ENCODE measurements around the gene EGFR.

The EGFR gene

GRCh38 chr7:55247428-55247827 lies 228.6 kb downstream of the EGFR start:
- Mint-ChIP-seq H3K27ac (no peak overlapping the region), H3K4me1 (no peaks in the 10 kb centered on the region), H3K36me3 (no peaks in the 10 kb centered on the region), H3K4me3 (no peak overlapping the region), H3K9me3 (no peaks in the 10 kb centered on the region), H3K27me3 (peaks cover 14% of the 10 kb centered on the region)
- DNase-seq, result no peak
- CTCF ChIA-PET, result no interaction called here

- H3K36me3 Mint-ChIP-seq, result no peaks in the 10 kb centered on the region
- CTCF ChIA-PET, result interaction anchor here (1.4 kb wide), 1 partner anchor 475 kb away, joined by 4 read pairs; no protein-coding TSS in a partner anchor
Measured at GRCh38 chr7:55248526-55248925, 229.7 kb downstream of the EGFR start.

GRCh38 chr7:55249332-55249731 lies 230.5 kb downstream of the EGFR start:
- H3K9me3 Mint-ChIP-seq, result no peaks in the 10 kb centered on the region
- CTCF ChIA-PET, result interaction anchor here (1.4 kb wide), 1 partner anchor 476 kb away, joined by 4 read pairs; no protein-coding TSS in a partner anchor
- no peaks in the 10 kb centered on the region for H3K36me3 Mint-ChIP-seq
- no peaks in the 10 kb centered on the region for H3K4me1 Mint-ChIP-seq
- DNase-seq, result no peak
- no peak overlapping the region for H3K27ac Mint-ChIP-seq
- peaks cover 33% of the 10 kb centered on the region for H3K27me3 Mint-ChIP-seq
- H3K4me3 Mint-ChIP-seq, result no peak overlapping the region

More at GRCh38 chr7:55248526-55248925, 229.7 kb downstream of the EGFR start:
- Mint-ChIP-seq H3K27ac (no peak overlapping the region), H3K9me3 (no peaks in the 10 kb centered on the region), H3K4me3 (no peak overlapping the region), H3K27me3 (peaks cover 25% of the 10 kb centered on the region), H3K4me1 (no peaks in the 10 kb centered on the region)
- DNase-seq, result no peak

- Mint-ChIP-seq H3K36me3 (no peaks in the 10 kb centered on the region), H3K27me3 (peaks cover 42% of the 10 kb centered on the region), H3K27ac (no peak overlapping the region), H3K4me1 (peaks cover 2% of the 10 kb centered on the region), H3K4me3 (no peak overlapping the region), H3K9me3 (no peaks in the 10 kb centered on the region)
- no peak for DNase-seq
- CTCF ChIA-PET, result no interaction called here
Measured at GRCh38 chr7:55250313-55250712, 231.5 kb downstream of the EGFR start.

- Mint-ChIP-seq H3K9me3 (no peaks in the 10 kb centered on the region), H3K4me1 (peaks cover 10% of the 10 kb centered on the region), H3K36me3 (no peaks in the 10 kb centered on the region), H3K27me3 (peaks cover 51% of the 10 kb centered on the region), H3K27ac (no peak overlapping the region), H3K4me3 (no peak overlapping the region)
- CTCF ChIA-PET, result interaction anchor here (4.7 kb wide), 1 partner anchor 463 kb away, joined by 30 read pairs; no protein-coding TSS in a partner anchor
- DNase-seq, result no peak
Measured at GRCh38 chr7:55251313-55251712, 232.5 kb downstream of the EGFR start.

GRCh38 chr7:55251911-55252310 lies 233.1 kb downstream of the EGFR start:
- H3K36me3 Mint-ChIP-seq, result no peaks in the 10 kb centered on the region
- DNase-seq, result no peak
- peaks cover 10% of the 10 kb centered on the region for H3K4me1 Mint-ChIP-seq
- no peak overlapping the region for H3K4me3 Mint-ChIP-seq
- H3K9me3 Mint-ChIP-seq, result no peaks in the 10 kb centered on the region
- H3K27me3 Mint-ChIP-seq, result peaks cover 56% of the 10 kb centered on the region
- H3K27ac Mint-ChIP-seq, result no peak overlapping the region
- CTCF ChIA-PET, result interaction anchor here (4.7 to 5.1 kb wide), 2 partner anchors 463 to 477 kb away, joined by 30 to 85 read pairs; no protein-coding TSS in a partner anchor

GRCh38 chr7:55252386-55252785 lies 233.6 kb downstream of the EGFR start:
- Mint-ChIP-seq H3K36me3 (no peaks in the 10 kb centered on the region), H3K9me3 (no peaks in the 10 kb centered on the region), H3K27ac (no peak overlapping the region), H3K4me1 (peaks cover 10% of the 10 kb centered on the region), H3K27me3 (peaks cover 56% of the 10 kb centered on the region), H3K4me3 (no peak overlapping the region)
- CTCF ChIA-PET, result interaction anchor here (4.7 to 5.1 kb wide), 2 partner anchors 464 to 478 kb away, joined by 30 to 85 read pairs; no protein-coding TSS in a partner anchor
- DNase-seq, result no peak

GRCh38 chr7:55253188-55253587 lies 234.4 kb downstream of the EGFR start:
- H3K9me3 Mint-ChIP-seq, result no peaks in the 10 kb centered on the region
- H3K4me3 Mint-ChIP-seq, result no peak overlapping the region
- peaks cover 10% of the 10 kb centered on the region for H3K4me1 Mint-ChIP-seq
- H3K27me3 Mint-ChIP-seq, result peaks cover 56% of the 10 kb centered on the region
- no peak for DNase-seq
- CTCF ChIA-PET, result interaction anchor here (3.2 to 5.1 kb wide), 3 partner anchors 18 to 478 kb away, joined by 18 to 85 read pairs (median 30); no protein-coding TSS in a partner anchor
- H3K27ac Mint-ChIP-seq, result no peak overlapping the region
- no peaks in the 10 kb centered on the region for H3K36me3 Mint-ChIP-seq

- Mint-ChIP-seq H3K27ac (no peak overlapping the region), H3K9me3 (no peaks in the 10 kb centered on the region), H3K4me3 (peak overlapping the region; percentile 37), H3K36me3 (no peaks in the 10 kb centered on the region), H3K27me3 (peaks cover 51% of the 10 kb centered on the region), H3K4me1 (peaks cover 10% of the 10 kb centered on the region)
- CTCF ChIA-PET, result interaction anchor here (0.8 to 5.1 kb wide), 15 partner anchors 8 to 479 kb away, joined by 3 to 85 read pairs (median 4); no protein-coding TSS in a partner anchor
- DNase-seq, result no peak
Measured at GRCh38 chr7:55254242-55254595, 235.4 kb downstream of the EGFR start.

GRCh38 chr7:55254596-55255495 lies 236.0 kb downstream of the EGFR start:
- peak; percentile 69 for DNase-seq
- H3K27me3 Mint-ChIP-seq, result peaks cover 48% of the 10 kb centered on the region
- H3K4me3 Mint-ChIP-seq, result peak overlapping the region; percentile 65
- no peaks in the 10 kb centered on the region for H3K9me3 Mint-ChIP-seq
- peaks cover 10% of the 10 kb centered on the region for H3K4me1 Mint-ChIP-seq
- no peak overlapping the region for H3K27ac Mint-ChIP-seq
- CTCF ChIA-PET, result interaction anchor here (0.8 to 5.1 kb wide), 24 partner anchors 9 to 496 kb away, joined by 3 to 85 read pairs (median 3); partner anchors contain the start of gene SEC61G
- H3K36me3 Mint-ChIP-seq, result no peaks in the 10 kb centered on the region

GRCh38 chr7:55255496-55256445 lies 237.0 kb downstream of the EGFR start:
- no peaks in the 10 kb centered on the region for H3K36me3 Mint-ChIP-seq
- no peak overlapping the region for H3K27ac Mint-ChIP-seq
- DNase-seq, result peak; percentile 76
- no peaks in the 10 kb centered on the region for H3K9me3 Mint-ChIP-seq
- H3K27me3 Mint-ChIP-seq, result peaks cover 48% of the 10 kb centered on the region
- peak overlapping the region; percentile 65 for H3K4me3 Mint-ChIP-seq
- CTCF ChIA-PET, result interaction anchor here (0.6 to 5.1 kb wide), 21 partner anchors 9 to 497 kb away, joined by 3 to 85 read pairs (median 3); partner anchors contain the start of gene SEC61G
- H3K4me1 Mint-ChIP-seq, result peaks cover 10% of the 10 kb centered on the region

- H3K4me1 Mint-ChIP-seq, result peaks cover 10% of the 10 kb centered on the region
- H3K9me3 Mint-ChIP-seq, result no peaks in the 10 kb centered on the region
- peaks cover 39% of the 10 kb centered on the region for H3K27me3 Mint-ChIP-seq
- CTCF ChIA-PET, result interaction anchor here (0.6 kb wide), 1 partner anchor 764 kb away, joined by 3 read pairs; no protein-coding TSS in a partner anchor
- DNase-seq, result no peak
- no peak overlapping the region for H3K4me3 Mint-ChIP-seq
- H3K27ac Mint-ChIP-seq, result no peak overlapping the region
- no peaks in the 10 kb centered on the region for H3K36me3 Mint-ChIP-seq
Measured at GRCh38 chr7:55258631-55259030, 239.8 kb downstream of the EGFR start.

GRCh38 chr7:55260171-55260570 lies 241.4 kb downstream of the EGFR start:
- CTCF ChIA-PET, result no interaction called here
- no peaks in the 10 kb centered on the region for H3K9me3 Mint-ChIP-seq
- no peaks in the 10 kb centered on the region for H3K36me3 Mint-ChIP-seq
- H3K27me3 Mint-ChIP-seq, result peaks cover 24% of the 10 kb centered on the region
- no peak overlapping the region for H3K27ac Mint-ChIP-seq
- DNase-seq, result no peak
- peaks cover 9% of the 10 kb centered on the region for H3K4me1 Mint-ChIP-seq
- no peak overlapping the region for H3K4me3 Mint-ChIP-seq
